SK-N-SH (cell line): Measurements from ENCODE around the gene HCCS.

ENCODE experiments used
- ELF1 ChIP-seq: IDR thresholded peaks from 2 replicates; pipeline ENCODE4 v1.4.0; 2012
- EP300 ChIP-seq, 2 experiments: IDR thresholded peaks; 2 replicates each; pipeline versions ENCODE4 v1.4.0 to v1.6.1; 2012; ENCODE audit warnings: borderline replicate concordance in 1 of 2, low read depth in 1 of 2, low read length in 1 of 2
- EZH2phosphoT487 ChIP-seq: fragments of 200-600 bp; sonication (generic); IDR thresholded peaks from 2 replicates; pipeline ENCODE4 v1.6.1; 2017; ENCODE audit warnings: low read depth, mixed run types, mild to moderate bottlenecking, antibody characterized with exemption, moderate library complexity, borderline replicate concordance
- FOXM1 ChIP-seq: IDR thresholded peaks from 2 replicates; pipeline ENCODE4 v1.4.0; 2012; ENCODE audit warnings: low read depth, mild to moderate bottlenecking
- RAD21 ChIP-seq: IDR thresholded peaks from 2 replicates; pipeline ENCODE4 v1.6.1; 2012; ENCODE audit warnings: mild to moderate bottlenecking, low read length
- RCOR1 ChIP-seq: fragments of 150-350 bp; IDR thresholded peaks from 2 replicates; pipeline ENCODE4 v1.6.1; 2017; ENCODE audit warnings: antibody characterized with exemption, low read length
- RFX5 ChIP-seq: IDR thresholded peaks from 2 replicates; pipeline ENCODE4 v1.6.1; 2012; ENCODE audit warnings: mild to moderate bottlenecking, improper control_type of control experiment, low read length
- RXRA ChIP-seq: IDR thresholded peaks from 2 replicates; pipeline ENCODE4 v1.4.0; 2012; ENCODE audit warnings: low read depth, mild to moderate bottlenecking, borderline replicate concordance
- SIN3A ChIP-seq: IDR thresholded peaks from 2 replicates; pipeline ENCODE4 v1.6.1; 2012; ENCODE audit warnings: low read depth, mild to moderate bottlenecking, low read length, moderate library complexity, borderline replicate concordance
- TAF1 ChIP-seq: IDR thresholded peaks from 2 replicates; pipeline ENCODE4 v1.6.1; 2012; ENCODE audit warnings: low read depth, mild to moderate bottlenecking, low read length, moderate library complexity, borderline replicate concordance
- TF ChIP-seq, protein P1 (sequence below): fragments of 200-600 bp; sonication (generic); IDR thresholded peaks from 2 replicates; pipeline ENCODE4 v1.6.1; 2017; ENCODE audit warnings: antibody characterized with exemption, mild to moderate bottlenecking, moderate library complexity
- TF ChIP-seq, protein P2 (sequence below): fragments of 150-350 bp; IDR thresholded peaks from 2 replicates; pipeline ENCODE4 v1.6.1; 2017; ENCODE audit warnings: antibody characterized with exemption, low read length, low read depth, borderline replicate concordance
- TF ChIP-seq, protein P3 (sequence below): IDR thresholded peaks from 2 replicates; pipeline ENCODE4 v1.4.0; 2012; ENCODE audit warnings: low read depth

- TF ChIP-seq, protein P1, sequence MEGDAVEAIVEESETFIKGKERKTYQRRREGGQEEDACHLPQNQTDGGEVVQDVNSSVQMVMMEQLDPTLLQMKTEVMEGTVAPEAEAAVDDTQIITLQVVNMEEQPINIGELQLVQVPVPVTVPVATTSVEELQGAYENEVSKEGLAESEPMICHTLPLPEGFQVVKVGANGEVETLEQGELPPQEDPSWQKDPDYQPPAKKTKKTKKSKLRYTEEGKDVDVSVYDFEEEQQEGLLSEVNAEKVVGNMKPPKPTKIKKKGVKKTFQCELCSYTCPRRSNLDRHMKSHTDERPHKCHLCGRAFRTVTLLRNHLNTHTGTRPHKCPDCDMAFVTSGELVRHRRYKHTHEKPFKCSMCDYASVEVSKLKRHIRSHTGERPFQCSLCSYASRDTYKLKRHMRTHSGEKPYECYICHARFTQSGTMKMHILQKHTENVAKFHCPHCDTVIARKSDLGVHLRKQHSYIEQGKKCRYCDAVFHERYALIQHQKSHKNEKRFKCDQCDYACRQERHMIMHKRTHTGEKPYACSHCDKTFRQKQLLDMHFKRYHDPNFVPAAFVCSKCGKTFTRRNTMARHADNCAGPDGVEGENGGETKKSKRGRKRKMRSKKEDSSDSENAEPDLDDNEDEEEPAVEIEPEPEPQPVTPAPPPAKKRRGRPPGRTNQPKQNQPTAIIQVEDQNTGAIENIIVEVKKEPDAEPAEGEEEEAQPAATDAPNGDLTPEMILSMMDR: no peak
- no peak for TF ChIP-seq EP300 (IDR thresholded peaks at IDR 0.05; ENCODE audit: borderline replicate concordance in 1 of 2, low read depth in 1 of 2, low read length in 1 of 2)
- TF ChIP-seq ELF1: no peak
- no peak for TF ChIP-seq FOXM1
- no peak for TF ChIP-seq RAD21
- TF ChIP-seq RXRA: no peak
- no peak for TF ChIP-seq RCOR1
- no peak for TF ChIP-seq EZH2phosphoT487
- no peak for TF ChIP-seq SIN3A
- TF ChIP-seq, protein P2, sequence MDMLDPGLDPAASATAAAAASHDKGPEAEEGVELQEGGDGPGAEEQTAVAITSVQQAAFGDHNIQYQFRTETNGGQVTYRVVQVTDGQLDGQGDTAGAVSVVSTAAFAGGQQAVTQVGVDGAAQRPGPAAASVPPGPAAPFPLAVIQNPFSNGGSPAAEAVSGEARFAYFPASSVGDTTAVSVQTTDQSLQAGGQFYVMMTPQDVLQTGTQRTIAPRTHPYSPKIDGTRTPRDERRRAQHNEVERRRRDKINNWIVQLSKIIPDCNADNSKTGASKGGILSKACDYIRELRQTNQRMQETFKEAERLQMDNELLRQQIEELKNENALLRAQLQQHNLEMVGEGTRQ: no peak
- no peak for TF ChIP-seq TAF1
- TF ChIP-seq, protein P3, sequence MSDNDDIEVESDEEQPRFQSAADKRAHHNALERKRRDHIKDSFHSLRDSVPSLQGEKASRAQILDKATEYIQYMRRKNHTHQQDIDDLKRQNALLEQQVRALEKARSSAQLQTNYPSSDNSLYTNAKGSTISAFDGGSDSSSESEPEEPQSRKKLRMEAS: no peak
- TF ChIP-seq RFX5: no peak
Measured at GRCh38 chrX:11171956-11172355, 60.8 kb downstream of the HCCS start.
